Prostate gland (tissue), 2 donors: ENCODE data around the gene PAOX.

ENCODE experiments used
- CTCF ChIP-seq, 4 experiments: fragments of 200-600 bp in 2 of 4; fragments of 450-650 bp in 2 of 4; sonication (generic) in 2 of 4; IDR thresholded peaks; 1 replicate in 3 of 4; 2 replicates in 1 of 4; pipeline ENCODE4 v1.5.1; 2016 to 2019; ENCODE audit warnings: antibody characterized with exemption in 4 of 4, mild to moderate bottlenecking in 2 of 4, moderate library complexity in 2 of 4
- POLR2A ChIP-seq: fragments of 450-650 bp; IDR thresholded peaks from one replicate; pipeline ENCODE4 v1.6.1; 2016; ENCODE audit warnings: antibody characterized with exemption, mild to moderate bottlenecking

- TF ChIP-seq POLR2A (no peak), CTCF (IDR thresholded peaks at IDR 0.05) (no peak)
These were observed 32.7 kb downstream of the PAOX start for GRCh38 chr10:133411523-133412380.
